IPS DF 4.7 (cell line): ENCODE data around the gene MRPS18C.

Experiments used
- DNase-seq: peaks from one replicate; pipeline ENCODE4 v3.0.0-alpha.2; 2013; ENCODE audit warnings: low spot score; ENCODE audit errors: extremely low read depth

The MRPS18C gene

GRCh38 chr4:83455281-83456183, at the start of gene MRPS18C, which contains the start of gene HELQ:
TSS of gene MRPS18C (plus strand) at chr4:83456058. CDS start at chr4:83456078, 20 bp downstream.
TSS of gene HELQ (minus strand) at chr4:83455823. CDS start at chr4:83455693, 130 bp downstream.
- DNase-seq: peak; percentile 97

- DNase-seq: no peak
These were observed 47.0 kb upstream of the MRPS18C start for GRCh38 chr4:83408908-83409307.

- DNase-seq: no peak
These were observed 42.2 kb upstream of the MRPS18C start for GRCh38 chr4:83413676-83414075.

- no peak for DNase-seq
These were observed 38.3 kb upstream of the MRPS18C start for GRCh38 chr4:83417566-83417965.

GRCh38 chr4:83418211-83418610, 37.6 kb upstream of the MRPS18C start:
- no peak for DNase-seq

GRCh38 chr4:83431200-83431599, 24.7 kb upstream of the MRPS18C start:
- DNase-seq: no peak

- no peak for DNase-seq
These were observed 19.2 kb upstream of the MRPS18C start for GRCh38 chr4:83436680-83437079.

- DNase-seq: no peak
These were observed 17.1 kb upstream of the MRPS18C start for GRCh38 chr4:83438719-83439118.

GRCh38 chr4:83440148-83440814, 15.6 kb upstream of the MRPS18C start:
- DNase-seq: no peak

GRCh38 chr4:83440899-83441298, 15.0 kb upstream of the MRPS18C start:
- DNase-seq: no peak

GRCh38 chr4:83449009-83449408, 6.8 kb upstream of the MRPS18C start:
- no peak for DNase-seq

- DNase-seq: no peak
These were observed 1.2 kb upstream of the MRPS18C start for GRCh38 chr4:83454686-83455085.

GRCh38 chr4:83456184-83456501, 285 bp downstream of the MRPS18C start:
- no peak for DNase-seq

GRCh38 chr4:83473423-83473822, 17.6 kb downstream of the MRPS18C start:
- no peak for DNase-seq

GRCh38 chr4:83473966-83474365, 18.1 kb downstream of the MRPS18C start:
- DNase-seq: no peak

GRCh38 chr4:83484500-83485461, 28.9 kb downstream of the MRPS18C start, which contains the start of gene ABRAXAS1:
TSS of gene ABRAXAS1 (minus strand) at chr4:83485100. CDS start at chr4:83485072, 28 bp downstream.
- DNase-seq: no peak

GRCh38 chr4:83486457-83487129, 30.7 kb downstream of the MRPS18C start:
- DNase-seq: no peak

- no peak for DNase-seq
These were observed 34.0 kb downstream of the MRPS18C start for GRCh38 chr4:83489711-83490326.

- no peak for DNase-seq
These were observed 35.1 kb downstream of the MRPS18C start for GRCh38 chr4:83490876-83491450.
